ENCODE measurements around the gene SAMD1.

- no peak for TF ChIP-seq CTCF (conservative IDR thresholded peaks at IDR 0.05)
- TF ChIP-seq ZFX (IDR thresholded peaks at IDR 0.05), result no peak
Measured at GRCh38 chr19:14056069-14056666, 34.4 kb downstream of the SAMD1 start.

Data from C4-2B (cell line).